ENCODE measurements around the gene UBR4.

Gene UBR4

DNA sequence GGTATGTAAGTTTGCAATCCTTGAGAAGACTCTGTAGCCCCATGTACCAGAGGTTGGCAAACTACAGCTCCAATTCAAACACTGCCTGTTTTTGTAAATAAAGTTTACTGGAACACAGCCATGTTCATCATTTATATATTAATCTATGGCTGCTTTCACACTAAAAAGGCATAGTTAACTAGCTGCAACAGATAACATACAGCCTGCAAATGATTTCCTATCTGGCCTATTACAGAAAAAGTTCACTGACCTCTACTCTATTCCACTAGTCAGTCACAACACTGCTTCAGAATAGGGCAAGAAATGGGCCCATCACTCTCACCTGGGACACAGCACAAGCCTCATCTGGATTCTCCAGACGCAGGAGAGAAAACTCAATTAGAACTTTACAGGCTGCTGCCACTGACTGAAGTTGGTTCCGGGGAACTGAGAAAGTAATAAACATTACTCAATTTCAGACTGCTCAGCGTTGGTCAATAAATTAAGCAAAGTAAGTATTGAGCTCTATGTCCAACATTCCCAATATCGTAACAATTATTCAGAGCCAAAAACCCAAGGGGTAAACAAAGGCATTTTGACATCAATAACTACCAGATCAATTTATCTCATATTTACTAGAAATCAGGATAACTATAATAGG, 10.6 kb downstream of the UBR4 start:
- no peak overlapping the region for H3K4me3 ChIP-seq (ENCODE audit: low read length)
- DNase-seq (ENCODE audit: low read depth), result no peak
- TF ChIP-seq, protein P1, sequence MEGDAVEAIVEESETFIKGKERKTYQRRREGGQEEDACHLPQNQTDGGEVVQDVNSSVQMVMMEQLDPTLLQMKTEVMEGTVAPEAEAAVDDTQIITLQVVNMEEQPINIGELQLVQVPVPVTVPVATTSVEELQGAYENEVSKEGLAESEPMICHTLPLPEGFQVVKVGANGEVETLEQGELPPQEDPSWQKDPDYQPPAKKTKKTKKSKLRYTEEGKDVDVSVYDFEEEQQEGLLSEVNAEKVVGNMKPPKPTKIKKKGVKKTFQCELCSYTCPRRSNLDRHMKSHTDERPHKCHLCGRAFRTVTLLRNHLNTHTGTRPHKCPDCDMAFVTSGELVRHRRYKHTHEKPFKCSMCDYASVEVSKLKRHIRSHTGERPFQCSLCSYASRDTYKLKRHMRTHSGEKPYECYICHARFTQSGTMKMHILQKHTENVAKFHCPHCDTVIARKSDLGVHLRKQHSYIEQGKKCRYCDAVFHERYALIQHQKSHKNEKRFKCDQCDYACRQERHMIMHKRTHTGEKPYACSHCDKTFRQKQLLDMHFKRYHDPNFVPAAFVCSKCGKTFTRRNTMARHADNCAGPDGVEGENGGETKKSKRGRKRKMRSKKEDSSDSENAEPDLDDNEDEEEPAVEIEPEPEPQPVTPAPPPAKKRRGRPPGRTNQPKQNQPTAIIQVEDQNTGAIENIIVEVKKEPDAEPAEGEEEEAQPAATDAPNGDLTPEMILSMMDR (IDR thresholded peaks at IDR 0.05; ENCODE audit: insufficient read depth, low read depth, low read length, missing control alignments), result no peak

DNA sequence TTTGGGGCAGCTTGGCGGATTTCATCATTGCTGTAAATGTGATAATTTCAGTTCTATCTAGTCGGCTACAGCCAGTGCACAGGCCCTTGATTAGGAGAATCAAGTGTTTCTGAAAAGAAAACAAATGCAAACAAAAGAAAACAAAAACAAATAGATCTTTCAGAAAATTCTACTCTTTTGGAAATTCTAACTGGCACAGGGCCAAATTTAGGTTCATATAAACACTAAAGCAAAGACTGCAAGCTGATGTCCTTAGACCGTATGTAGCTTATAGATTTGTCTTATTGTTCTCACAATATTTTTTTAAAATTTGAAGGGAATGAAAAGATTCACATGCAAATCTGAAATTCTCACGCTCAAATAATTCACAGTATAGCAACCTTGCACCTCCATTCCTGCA, 11.2 kb downstream of the UBR4 start:
- TF ChIP-seq, protein P1 (IDR thresholded peaks at IDR 0.05; ENCODE audit: insufficient read depth, low read depth, low read length, missing control alignments), result no peak
- H3K4me3 ChIP-seq (ENCODE audit: low read length), result no peak overlapping the region
- no peak for DNase-seq (ENCODE audit: low read depth)

DNA sequence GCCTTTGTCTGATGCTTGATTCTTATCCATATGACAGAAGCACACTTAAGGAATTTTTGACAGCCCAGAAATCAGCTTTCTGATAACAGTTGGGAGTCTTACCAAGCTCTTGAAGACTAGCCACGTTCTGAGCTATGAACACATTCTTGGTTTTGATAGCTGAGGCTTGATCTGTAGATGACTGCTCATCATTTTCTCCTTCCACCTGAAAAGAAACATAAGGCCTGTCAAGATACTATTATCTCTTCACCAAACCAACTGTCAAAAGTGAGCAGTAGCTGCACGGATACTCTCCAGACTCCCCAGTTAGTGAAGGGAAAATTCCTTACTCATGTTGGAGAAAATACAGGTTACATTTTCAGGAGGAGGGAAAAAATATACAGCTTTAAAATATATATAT, 12.2 kb downstream of the UBR4 start:
- H3K4me3 ChIP-seq (ENCODE audit: low read length), result no peak overlapping the region
- TF ChIP-seq, protein P1 (IDR thresholded peaks at IDR 0.05; ENCODE audit: insufficient read depth, low read depth, low read length, missing control alignments), result no peak
- no peak for DNase-seq (ENCODE audit: low read depth)

DNA sequence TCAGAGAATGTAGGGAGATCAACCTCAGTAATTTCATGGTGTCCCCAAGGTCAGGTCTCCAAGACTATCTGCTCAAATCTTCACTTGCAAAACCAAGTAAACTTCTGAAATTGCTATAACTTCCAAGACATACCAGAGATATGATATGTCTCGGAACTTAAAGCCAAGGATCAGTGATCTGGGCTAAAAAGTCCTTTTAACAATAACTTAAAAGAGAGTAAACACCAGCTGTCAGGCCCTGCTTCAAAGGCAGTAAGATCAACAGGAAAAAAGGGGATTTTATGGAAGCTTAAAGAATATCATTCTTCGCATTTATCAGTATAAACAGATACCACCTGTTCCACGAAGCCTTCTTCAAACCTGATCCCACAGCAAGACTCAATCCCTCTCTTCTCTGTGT, 13.7 kb downstream of the UBR4 start:
- DNase-seq (ENCODE audit: low read depth), result no peak
- TF ChIP-seq, protein P1 (IDR thresholded peaks at IDR 0.05; ENCODE audit: insufficient read depth, low read depth, low read length, missing control alignments), result no peak
- no peak overlapping the region for H3K4me3 ChIP-seq (ENCODE audit: low read length)

DNA sequence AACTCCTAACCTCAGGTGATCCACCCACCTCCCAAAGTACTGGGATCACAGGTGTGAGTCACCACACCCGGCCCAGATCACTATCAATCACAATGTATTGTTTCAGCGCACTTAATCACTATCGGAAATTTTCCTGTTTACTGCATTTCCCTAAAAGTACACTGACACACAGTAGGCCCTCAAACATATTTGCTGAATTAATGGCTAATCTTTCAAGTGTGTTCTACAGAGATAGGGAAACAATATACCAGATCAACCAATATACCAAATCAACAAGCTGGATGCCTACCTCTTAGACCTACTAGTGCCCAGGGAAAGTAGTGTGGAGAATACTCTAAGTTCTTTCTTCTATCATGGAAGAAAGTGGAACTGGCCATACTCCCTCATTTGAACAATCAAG, 17.1 kb downstream of the UBR4 start:
- no peak for DNase-seq (ENCODE audit: low read depth)
- H3K4me3 ChIP-seq (ENCODE audit: low read length), result no peak overlapping the region
- TF ChIP-seq, protein P1 (IDR thresholded peaks at IDR 0.05; ENCODE audit: insufficient read depth, low read depth, low read length, missing control alignments), result no peak

DNA sequence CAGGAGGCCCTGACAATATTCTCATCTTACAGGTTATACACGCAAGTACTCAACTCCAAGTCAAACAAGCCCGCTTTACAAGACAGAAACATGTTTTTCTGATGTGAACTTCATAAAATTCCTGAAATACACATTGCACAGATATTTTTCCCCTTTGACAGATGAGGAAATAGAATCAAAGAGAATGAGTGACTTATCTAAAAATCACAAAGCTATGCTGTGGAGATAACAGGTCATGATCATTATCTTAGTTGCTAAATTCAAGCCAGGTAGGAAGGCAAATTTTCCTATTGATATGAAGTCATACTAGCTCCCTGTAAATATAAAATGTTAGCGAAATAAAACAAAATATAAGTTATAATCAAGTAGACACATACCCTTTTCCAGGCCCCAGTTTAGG, 18.3 kb downstream of the UBR4 start:
- DNase-seq (ENCODE audit: low read depth), result no peak
- H3K4me3 ChIP-seq (ENCODE audit: low read length), result no peak overlapping the region
- TF ChIP-seq, protein P1 (IDR thresholded peaks at IDR 0.05; ENCODE audit: insufficient read depth, low read depth, low read length, missing control alignments), result no peak

DNA sequence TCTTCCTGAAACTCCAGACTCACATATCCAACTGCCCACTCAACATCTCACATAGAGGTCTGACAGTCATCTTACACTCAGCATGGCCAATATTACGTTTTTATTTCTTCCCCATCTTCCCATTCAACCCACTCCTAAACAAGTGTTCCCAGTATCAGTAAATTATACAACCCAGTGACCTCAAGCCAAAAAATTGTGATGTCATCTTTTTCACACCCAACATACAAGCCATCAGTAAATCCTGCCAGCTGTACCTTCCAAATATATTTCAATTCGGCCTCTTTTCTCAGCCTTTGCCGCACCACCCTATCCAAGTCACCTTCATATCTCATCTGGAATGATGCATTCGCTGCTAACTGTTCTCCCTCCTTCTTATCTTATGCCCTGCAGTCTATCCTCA, 19.6 kb downstream of the UBR4 start:
- TF ChIP-seq, protein P1 (IDR thresholded peaks at IDR 0.05; ENCODE audit: insufficient read depth, low read depth, low read length, missing control alignments), result no peak
- no peak for DNase-seq (ENCODE audit: low read depth)
- no peak overlapping the region for H3K4me3 ChIP-seq (ENCODE audit: low read length)
